HG03175 (cell line): ENCODE measurements around the gene NUB1.

Source experiments
- ATAC-seq: cut with Tn5 transposase; IDR thresholded peaks from one replicate; pipeline ENCODE4 v1.9.1; 2021; ENCODE audit warnings: mild to moderate bottlenecking, moderate library complexity; ENCODE audit not compliant: unreplicated experiment

NUB1 gene

GRCh38 chr7:151312831-151313809, 28.5 kb upstream of the NUB1 start:
- no peak for ATAC-seq

- no peak for ATAC-seq
Measured at GRCh38 chr7:151313857-151314256, 27.8 kb upstream of the NUB1 start.

DNA sequence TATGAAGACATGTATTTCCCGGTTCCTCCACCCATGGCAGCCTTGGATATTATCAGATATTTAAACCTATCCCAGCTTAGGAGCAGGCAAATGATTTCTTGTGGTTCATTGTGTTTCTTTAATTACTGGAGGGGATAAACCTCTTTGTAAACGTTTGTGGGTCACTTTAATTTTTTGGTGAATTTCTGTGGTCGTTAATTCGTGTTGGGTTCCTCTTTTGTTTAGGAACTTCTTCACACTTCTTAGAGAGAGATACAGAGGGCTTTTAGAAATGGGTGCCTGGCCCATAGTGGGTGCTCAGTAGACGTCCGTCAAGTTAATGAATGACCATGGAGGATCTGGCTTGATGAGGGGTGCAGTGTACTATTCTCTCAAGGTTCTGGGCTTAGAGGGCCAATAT, 27.2 kb upstream of the NUB1 start:
- no peak for ATAC-seq

- peak; percentile 69 for ATAC-seq
Measured at GRCh38 chr7:151315038-151315655, 26.5 kb upstream of the NUB1 start.

DNA sequence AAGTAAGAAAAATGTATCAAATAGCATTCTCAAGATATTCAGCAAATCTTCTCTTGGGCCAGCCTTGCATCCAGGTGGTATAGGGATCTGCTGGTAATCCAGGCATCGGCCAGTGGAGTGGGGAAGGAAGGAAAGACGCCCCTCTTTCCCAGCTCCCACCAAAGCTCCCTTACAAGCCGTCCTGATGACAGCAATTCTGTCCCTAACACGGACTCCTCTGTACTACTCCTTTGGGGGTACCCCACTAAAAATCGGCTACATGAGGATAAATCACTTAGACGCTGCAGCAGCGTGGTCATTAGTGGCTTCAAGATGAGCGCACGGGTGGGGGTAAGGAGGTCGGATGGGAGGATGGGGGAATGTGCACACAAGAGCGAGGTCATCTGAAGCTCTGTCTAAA, 24.7 kb upstream of the NUB1 start:
- ATAC-seq, result no peak

DNA sequence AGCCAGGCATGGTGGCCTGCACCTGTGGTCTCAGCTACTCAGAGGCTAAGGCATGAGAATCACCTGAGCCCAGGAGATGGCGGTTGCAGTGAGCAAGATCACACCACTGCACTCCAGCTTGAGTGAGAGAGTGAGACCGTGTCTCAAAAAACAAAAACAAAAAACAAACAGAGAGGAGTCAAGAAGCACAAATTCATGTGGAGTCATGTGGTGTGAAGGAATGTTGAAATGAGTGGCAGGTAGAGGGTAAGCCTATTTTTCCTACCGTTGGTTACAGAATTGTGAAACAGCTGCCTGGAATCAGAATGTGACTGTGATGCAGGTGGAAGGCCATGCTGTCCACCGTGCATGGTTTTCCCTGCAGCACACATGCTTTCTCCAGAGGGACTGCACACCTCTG, 23.7 kb upstream of the NUB1 start:
- ATAC-seq, result no peak

DNA sequence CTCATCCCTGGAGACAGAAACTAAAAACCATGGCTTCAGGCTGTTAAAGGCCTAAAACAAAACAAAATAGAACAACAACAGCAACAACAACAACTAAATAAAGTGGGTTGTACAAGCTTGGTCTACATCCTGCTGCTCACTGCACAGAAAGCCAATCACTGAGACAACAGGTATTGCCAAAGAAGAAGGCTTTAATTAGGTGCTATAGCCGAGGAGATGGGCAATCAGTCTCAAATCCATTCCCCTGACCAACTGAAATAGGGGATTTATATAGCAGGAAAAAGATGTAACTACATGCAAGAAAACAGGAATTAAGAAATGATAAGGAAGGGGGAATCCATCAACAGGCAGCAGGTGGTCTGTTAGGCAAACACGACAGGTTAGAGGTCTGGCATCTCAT, 22.4 kb upstream of the NUB1 start:
- ATAC-seq, result no peak

DNA sequence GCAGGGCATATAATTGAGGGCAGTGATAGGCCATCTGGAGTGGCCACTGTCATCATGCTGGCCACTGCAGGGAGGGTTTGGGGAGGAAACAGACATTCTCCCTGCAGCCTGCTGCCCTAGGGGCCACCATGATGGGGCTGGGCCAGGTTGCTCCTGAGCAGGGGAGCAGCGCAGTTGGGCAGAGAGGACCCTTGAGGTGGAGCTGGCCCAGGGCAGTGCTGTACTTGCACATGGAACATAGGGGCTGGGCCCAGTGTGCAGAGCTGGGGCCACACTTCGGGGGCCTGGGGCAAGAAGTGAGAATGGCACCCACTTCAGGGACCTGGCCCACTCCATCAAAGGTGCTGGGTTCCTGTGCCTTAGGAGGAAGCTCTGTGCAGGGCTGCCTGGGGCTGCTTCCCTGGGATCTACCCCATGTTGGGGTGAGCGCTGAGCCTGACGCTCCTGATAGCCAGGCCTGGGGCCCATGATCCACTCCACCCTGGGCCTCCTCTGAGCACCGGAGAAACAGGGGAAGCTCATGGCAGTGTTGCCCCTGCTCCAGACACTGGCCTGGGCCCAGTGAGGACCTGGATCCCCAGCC, 21.3 kb upstream of the NUB1 start:
- ATAC-seq, result no peak

DNA sequence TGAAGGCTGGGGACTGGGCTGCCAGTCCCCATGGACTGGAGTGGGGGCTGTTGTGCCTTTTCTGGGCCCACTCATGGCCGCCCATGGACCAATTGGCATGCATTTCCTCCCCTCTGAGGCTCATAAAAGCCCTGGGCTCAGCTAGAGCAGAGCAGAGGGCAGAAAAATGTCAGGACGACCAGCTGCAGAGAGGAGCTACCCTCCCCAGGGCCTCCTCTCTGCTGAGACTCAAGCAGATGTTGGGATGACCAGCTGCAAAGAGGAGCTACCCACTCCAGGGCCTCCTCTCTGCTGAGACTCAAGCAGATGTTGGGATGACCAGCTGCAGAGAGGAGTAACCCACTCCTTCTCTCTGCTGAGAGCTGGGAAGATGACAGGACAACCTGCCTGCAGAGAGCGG, 20.3 kb upstream of the NUB1 start:
- no peak for ATAC-seq

GRCh38 chr7:151322906-151323305, 18.7 kb upstream of the NUB1 start:
- no peak for ATAC-seq

DNA sequence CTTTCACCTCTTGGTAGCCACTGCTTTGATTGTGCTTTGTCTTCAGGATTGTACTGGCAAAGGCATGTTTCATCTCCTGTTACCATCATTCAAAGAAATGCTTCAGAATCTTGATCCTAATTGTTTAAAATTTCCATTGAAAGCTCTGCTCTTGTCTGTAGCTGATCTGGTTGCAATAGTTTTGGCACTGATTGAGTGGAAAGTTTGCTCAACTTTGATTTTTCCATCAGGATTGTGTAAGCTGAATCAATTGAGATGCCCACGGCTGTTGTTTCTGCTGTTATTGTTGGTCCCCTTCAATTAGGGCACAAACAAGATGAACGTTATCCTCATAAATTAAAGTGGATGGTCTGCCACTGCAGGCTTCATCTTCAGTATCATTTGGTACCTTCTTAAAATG, 14.6 kb upstream of the NUB1 start:
- ATAC-seq, result no peak

GRCh38 chr7:151327659-151328058, 14.0 kb upstream of the NUB1 start:
- ATAC-seq, result no peak

GRCh38 chr7:151330181-151330580, 11.4 kb upstream of the NUB1 start:
- ATAC-seq, result no peak

GRCh38 chr7:151330661-151331060, 11.0 kb upstream of the NUB1 start:
- no peak for ATAC-seq

DNA sequence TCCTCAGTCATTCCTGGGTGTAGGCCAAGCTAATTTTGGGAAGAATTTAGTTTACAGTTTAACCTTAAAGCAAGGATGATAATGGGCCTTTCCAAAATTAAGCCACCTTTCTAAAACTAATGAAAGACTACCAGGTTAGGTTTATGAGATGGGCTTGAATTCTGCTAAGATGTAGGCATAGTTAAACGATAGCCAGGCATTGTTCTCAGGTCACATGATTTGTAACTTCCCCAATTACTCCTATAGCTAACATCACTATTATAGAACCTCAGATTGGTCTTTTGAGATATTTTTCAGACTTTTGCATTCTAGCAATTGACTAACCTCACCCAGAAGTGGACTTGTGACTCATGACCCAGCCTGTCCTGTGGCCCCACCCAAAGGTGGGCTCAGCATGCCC, 7.0 kb upstream of the NUB1 start:
- ATAC-seq, result no peak

GRCh38 chr7:151336027-151336708, 5.4 kb upstream of the NUB1 start:
- no peak for ATAC-seq

DNA sequence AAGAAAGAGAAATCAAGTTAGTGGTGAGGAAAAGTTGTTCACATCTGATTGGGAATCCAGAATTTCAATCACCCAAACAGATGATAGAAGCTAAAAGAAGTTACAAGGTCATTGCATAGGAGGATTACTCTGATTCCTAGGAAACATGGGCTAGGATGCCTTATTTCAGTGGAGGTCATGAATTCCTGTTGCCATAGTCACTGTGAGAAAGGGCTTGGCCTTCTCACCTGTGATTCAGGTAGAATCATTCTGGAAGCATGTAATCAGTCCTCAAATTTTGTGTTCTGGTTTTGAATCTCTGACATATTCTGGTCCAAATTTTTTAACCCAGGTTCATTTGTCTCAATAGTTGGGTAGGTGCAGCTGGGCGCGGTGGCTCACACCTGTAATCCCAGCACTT, 4.3 kb upstream of the NUB1 start:
- ATAC-seq, result no peak

DNA sequence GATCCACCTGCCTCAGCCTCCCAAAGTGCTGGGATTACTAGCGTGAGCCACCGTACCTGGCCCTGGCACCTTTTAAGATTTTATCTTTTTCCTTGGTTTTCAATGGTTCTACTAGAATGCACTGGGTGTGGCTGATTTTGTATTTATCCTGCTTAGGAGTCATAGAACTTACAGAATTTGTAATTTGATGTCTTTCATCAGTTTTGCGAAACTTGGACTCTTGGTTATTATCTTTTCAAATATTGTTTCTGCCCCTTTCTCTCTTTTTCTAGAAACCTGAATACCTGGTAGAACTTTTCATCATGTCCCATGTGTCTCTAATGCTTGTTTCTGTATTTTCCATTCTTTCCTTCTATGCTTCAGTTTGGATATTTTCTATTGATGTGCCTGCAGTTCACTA, 2.8 kb upstream of the NUB1 start:
- ATAC-seq, result no peak

DNA sequence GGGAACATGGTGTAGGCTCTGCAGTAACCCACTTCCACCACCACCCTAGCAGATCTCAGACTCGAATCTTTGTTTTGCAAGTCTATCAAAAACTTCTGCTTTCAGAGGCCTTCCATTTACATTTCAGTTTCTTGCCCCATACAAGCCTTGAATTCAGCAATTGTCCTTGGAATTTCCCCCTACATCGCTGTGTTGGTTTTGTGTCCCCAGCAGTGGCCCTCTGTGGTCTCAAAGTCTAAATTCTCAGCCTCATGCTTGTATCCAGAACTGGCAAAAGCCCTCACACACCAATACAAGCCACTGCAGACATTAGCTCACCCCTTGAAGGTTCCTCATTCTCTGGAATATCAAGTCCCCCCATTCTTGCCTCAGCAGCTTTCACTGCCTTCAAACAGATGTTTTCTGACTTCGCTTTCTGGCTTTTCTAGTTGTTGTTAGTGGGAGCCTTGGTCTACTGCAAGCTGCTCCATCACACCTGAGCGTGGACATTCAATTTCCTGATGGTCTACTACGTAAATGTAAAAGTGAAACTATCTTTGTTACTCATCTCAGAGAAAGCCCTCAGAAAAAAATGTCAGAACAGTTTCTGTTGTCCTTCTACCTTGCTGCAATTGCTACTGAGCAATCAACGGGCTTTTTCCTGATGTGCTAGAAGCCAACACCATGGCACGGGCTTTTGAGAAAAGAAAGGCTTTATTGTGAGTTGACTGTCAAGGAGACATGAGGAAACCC, 1.8 kb upstream of the NUB1 start:
- peak; percentile 46 for ATAC-seq

DNA sequence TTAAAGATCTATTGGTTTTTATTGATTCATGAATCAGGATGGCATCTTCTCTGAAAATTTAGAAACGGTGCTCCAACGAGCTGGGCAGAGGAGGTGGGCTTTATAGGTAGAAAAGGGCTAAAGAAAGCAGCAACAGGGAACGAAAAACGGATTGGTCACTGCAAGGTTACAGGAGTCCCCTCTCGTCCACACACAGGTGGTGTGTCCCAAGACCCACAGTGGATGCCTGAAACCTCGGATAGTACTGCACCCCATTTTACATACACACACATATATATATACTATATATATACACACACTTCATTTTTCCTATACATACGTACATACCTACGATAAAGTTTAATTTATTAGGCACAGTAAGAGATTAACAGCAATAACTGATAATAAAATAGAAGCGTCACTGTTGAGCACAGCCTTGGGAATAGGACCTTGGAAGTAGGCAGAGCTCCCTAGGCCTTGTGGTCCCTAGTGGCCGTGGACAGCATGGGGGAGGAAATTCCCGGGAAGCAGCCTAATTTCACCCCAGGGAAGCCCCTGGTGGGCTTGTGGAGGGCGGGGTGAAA, 737 bp upstream of the NUB1 start:
- no peak for ATAC-seq
